Panc1 (cell line): Measurements from ENCODE around the gene CRYGD.

Experiments used
- CTCF ChIP-seq: fragments of 450-650 bp; IDR thresholded peaks from 2 replicates; pipeline ENCODE4 v1.5.1; 2017; ENCODE audit warnings: mild to moderate bottlenecking
- POLR2AphosphoS5 ChIP-seq: IDR thresholded peaks from 2 replicates; pipeline ENCODE4 v1.6.1; 2012; ENCODE audit warnings: mild to moderate bottlenecking, low read depth, low read length, moderate library complexity
- TCF7L2 ChIP-seq: IDR thresholded peaks from 2 replicates; pipeline ENCODE4 v1.6.1; 2011; ENCODE audit warnings: mild to moderate bottlenecking, low read depth, low read length, inconsistent platforms
- TF ChIP-seq, protein P1 (sequence below), 2 experiments: IDR thresholded peaks; 2 replicates each; pipeline ENCODE4 v1.6.1; 2011 to 2012; ENCODE audit warnings: low read depth in 2 of 2, control low read depth in 1 of 2, low read length in 1 of 2, mild to moderate bottlenecking in 1 of 2, moderate library complexity in 1 of 2; ENCODE audit not compliant: insufficient read depth in 1 of 2

- no peak for TF ChIP-seq POLR2AphosphoS5
- TF ChIP-seq CTCF = no peak
- TF ChIP-seq, protein P1, sequence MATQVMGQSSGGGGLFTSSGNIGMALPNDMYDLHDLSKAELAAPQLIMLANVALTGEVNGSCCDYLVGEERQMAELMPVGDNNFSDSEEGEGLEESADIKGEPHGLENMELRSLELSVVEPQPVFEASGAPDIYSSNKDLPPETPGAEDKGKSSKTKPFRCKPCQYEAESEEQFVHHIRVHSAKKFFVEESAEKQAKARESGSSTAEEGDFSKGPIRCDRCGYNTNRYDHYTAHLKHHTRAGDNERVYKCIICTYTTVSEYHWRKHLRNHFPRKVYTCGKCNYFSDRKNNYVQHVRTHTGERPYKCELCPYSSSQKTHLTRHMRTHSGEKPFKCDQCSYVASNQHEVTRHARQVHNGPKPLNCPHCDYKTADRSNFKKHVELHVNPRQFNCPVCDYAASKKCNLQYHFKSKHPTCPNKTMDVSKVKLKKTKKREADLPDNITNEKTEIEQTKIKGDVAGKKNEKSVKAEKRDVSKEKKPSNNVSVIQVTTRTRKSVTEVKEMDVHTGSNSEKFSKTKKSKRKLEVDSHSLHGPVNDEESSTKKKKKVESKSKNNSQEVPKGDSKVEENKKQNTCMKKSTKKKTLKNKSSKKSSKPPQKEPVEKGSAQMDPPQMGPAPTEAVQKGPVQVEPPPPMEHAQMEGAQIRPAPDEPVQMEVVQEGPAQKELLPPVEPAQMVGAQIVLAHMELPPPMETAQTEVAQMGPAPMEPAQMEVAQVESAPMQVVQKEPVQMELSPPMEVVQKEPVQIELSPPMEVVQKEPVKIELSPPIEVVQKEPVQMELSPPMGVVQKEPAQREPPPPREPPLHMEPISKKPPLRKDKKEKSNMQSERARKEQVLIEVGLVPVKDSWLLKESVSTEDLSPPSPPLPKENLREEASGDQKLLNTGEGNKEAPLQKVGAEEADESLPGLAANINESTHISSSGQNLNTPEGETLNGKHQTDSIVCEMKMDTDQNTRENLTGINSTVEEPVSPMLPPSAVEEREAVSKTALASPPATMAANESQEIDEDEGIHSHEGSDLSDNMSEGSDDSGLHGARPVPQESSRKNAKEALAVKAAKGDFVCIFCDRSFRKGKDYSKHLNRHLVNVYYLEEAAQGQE (IDR thresholded peaks at IDR 0.05; ENCODE audit: insufficient read depth in 1 of 2, low read depth in 2 of 2, low read length in 1 of 2) = no peak
- no peak for TF ChIP-seq TCF7L2
These were observed 31.2 kb downstream of the CRYGD start for GRCh38 chr2:208093128-208093527.
